Neuronal stem cell (in vitro differentiated cells): ENCODE measurements around the gene SCIN.

ENCODE experiments used
- DNase-seq: peaks from one replicate; pipeline ENCODE4 v3.0.0-alpha.2; 2013; ENCODE audit warnings: low spot score
- H2AFZ ChIP-seq: one replicate; pipeline ENCODE4 v1.6.1; 2013; ENCODE audit warnings: mild to moderate bottlenecking, low read length, inconsistent platforms
- H2AK5ac ChIP-seq: 2 replicates; pipeline ENCODE4 v1.6.1; 2013; ENCODE audit warnings: low read depth, mild to moderate bottlenecking, inconsistent platforms, low read length, moderate library complexity, mixed read lengths
- H2BK120ac ChIP-seq: 2 replicates; pipeline ENCODE4 v1.6.1; 2013; ENCODE audit warnings: low read depth, mild to moderate bottlenecking, inconsistent platforms, low read length, moderate library complexity, mixed read lengths
- H2BK12ac ChIP-seq: one replicate; pipeline ENCODE4 v1.6.1; 2013; ENCODE audit warnings: low read length, inconsistent platforms
- H2BK15ac ChIP-seq: 2 replicates; pipeline ENCODE4 v1.6.1; 2013; ENCODE audit warnings: mild to moderate bottlenecking, low read length, inconsistent platforms, mixed read lengths
- H2BK5ac ChIP-seq: one replicate; pipeline ENCODE4 v1.6.1; 2013; ENCODE audit warnings: inconsistent platforms, mild to moderate bottlenecking, low read length, moderate library complexity
- H3K14ac ChIP-seq: one replicate; pipeline ENCODE4 v1.6.1; 2013; ENCODE audit warnings: low read length, inconsistent platforms
- H3K18ac ChIP-seq: 2 replicates; pipeline ENCODE4 v1.6.1; 2013; ENCODE audit warnings: low read length, inconsistent platforms
- H3K23ac ChIP-seq: 2 replicates; pipeline ENCODE4 v1.6.1; 2013; ENCODE audit warnings: low read depth, mild to moderate bottlenecking, mixed read lengths, low read length, inconsistent platforms; ENCODE audit not compliant: poor library complexity
- H3K27ac ChIP-seq: replicated peaks from 3 replicates; pipeline ENCODE4 v1.5.1; 2013; ENCODE audit warnings: low read length, inconsistent platforms
- H3K27me3 ChIP-seq, 3 experiments: 2 replicates each; pipeline ENCODE4 v1.6.1; 2013; ENCODE audit warnings: low read length in 3 of 3, mild to moderate bottlenecking in 2 of 3, inconsistent platforms in 1 of 3, low read depth in 1 of 3, mixed read lengths in 1 of 3, moderate library complexity in 1 of 3; ENCODE audit not compliant: control insufficient read depth in 3 of 3, insufficient read depth in 3 of 3
- H3K36me3 ChIP-seq, 2 donors: replicated peaks in 1 of 2; 2 replicates each; pipeline ENCODE4 v1.6.1; 2013; ENCODE audit warnings: low read length in 2 of 2; ENCODE audit not compliant: control insufficient read depth in 2 of 2, insufficient read depth in 2 of 2
- H3K4ac ChIP-seq: 2 replicates; pipeline ENCODE4 v1.6.1; 2013; ENCODE audit warnings: inconsistent platforms, mild to moderate bottlenecking, low read length, moderate library complexity
- H3K4me1 ChIP-seq, 2 donors: 1 replicate in 1 of 2; 2 replicates in 1 of 2; pipeline ENCODE4 v1.6.1; 2013; ENCODE audit warnings: low read length in 2 of 2, low read depth in 1 of 2; ENCODE audit not compliant: control insufficient read depth in 2 of 2, insufficient read depth in 1 of 2
- H3K4me2 ChIP-seq: one replicate; pipeline ENCODE4 v1.6.1; 2013; ENCODE audit warnings: mild to moderate bottlenecking, low read length, inconsistent platforms; ENCODE audit not compliant: insufficient read depth, poor library complexity, severe bottlenecking
- H3K4me3 ChIP-seq, 2 donors: 2 replicates each; pipeline ENCODE4 v1.5.1; 2013; ENCODE audit warnings: low read length in 2 of 2, mild to moderate bottlenecking in 2 of 2, inconsistent platforms in 1 of 2, moderate library complexity in 1 of 2
- H3K79me1 ChIP-seq: one replicate; pipeline ENCODE4 v1.6.1; 2013; ENCODE audit warnings: low read depth, mild to moderate bottlenecking, inconsistent platforms, low read length, moderate library complexity
- H3K9ac ChIP-seq: one replicate; pipeline ENCODE4 v1.6.1; 2013; ENCODE audit warnings: mild to moderate bottlenecking, low read depth, low read length, inconsistent platforms; ENCODE audit not compliant: poor library complexity
- H3K9me3 ChIP-seq, 2 donors: replicated peaks in 1 of 2; 2 replicates each; pipeline versions ENCODE3 to v1.6.1; 2013; ENCODE audit warnings: low read length in 2 of 2, mild to moderate bottlenecking in 2 of 2, inconsistent platforms in 1 of 2, low read depth in 1 of 2, mixed read lengths in 1 of 2, moderate library complexity in 1 of 2; ENCODE audit not compliant: control insufficient read depth in 2 of 2, insufficient read depth in 1 of 2
- H4K8ac ChIP-seq: one replicate; pipeline ENCODE4 v1.6.1; 2013; ENCODE audit warnings: low read depth, mild to moderate bottlenecking, inconsistent platforms, low read length, moderate library complexity
- H4K91ac ChIP-seq: one replicate; pipeline ENCODE4 v1.6.1; 2013; ENCODE audit warnings: low read length, low read depth, mild to moderate bottlenecking, inconsistent platforms; ENCODE audit not compliant: poor library complexity
- WGBS, 2 donors: extraction: QIAGEN DNeasy Blood & Tissue Kit; methylation state at CpG; one replicate each; pipeline ENCODE4 v1.1.7; 2013; ENCODE audit warnings: missing lambda C conversion rate in 2 of 2, mixed read lengths in 1 of 2; ENCODE audit not compliant: insufficient read length in 2 of 2, insufficient replicate concordance in 1 of 2; ENCODE audit errors: extremely low coverage in 2 of 2; 5-methylcytosine and 5-hydroxymethylcytosine counted together

The SCIN gene

DNA sequence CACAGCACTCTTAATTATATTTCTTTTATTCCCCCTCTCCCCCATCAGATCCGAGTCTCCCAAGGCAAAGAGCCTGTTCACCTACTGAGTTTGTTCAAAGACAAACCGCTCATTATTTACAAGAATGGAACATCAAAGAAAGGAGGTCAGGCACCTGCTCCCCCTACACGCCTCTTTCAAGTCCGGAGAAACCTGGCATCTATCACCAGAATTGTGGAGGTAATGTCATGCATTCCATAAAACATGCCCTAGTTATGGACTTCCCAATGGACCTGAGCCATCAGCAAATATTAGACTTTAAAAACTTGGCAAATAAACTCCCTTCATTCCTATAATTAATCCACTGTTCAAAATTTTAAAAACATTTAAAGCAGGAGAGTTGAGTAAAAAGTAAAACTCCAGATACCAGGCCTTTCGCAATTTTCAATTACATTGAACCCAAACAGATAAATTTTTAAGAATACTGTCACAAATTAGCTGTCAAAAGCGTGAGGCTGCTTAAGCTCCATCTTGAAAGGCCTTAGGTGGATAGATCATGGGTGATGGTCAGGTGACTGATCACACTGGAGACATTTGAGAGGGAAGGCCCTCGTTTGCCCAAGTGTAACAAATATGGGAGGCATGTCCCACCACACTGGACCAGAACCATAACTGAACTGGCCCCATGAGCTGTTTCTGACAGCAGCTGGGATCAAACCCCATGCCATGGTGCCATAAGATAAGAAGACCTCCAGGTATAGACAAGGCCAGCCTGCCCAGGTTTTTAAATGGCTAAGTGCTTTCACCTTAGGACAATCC is 70.0 kb downstream of the SCIN start:
- no peak overlapping the region for H2AK5ac ChIP-seq
- H4K91ac ChIP-seq = no peak overlapping the region
- no peak for DNase-seq
- no peak overlapping the region for H2BK12ac ChIP-seq
- H3K27me3 ChIP-seq = no peaks in the 10 kb centered on the region
- no peak overlapping the region for H3K4ac ChIP-seq
- no peak overlapping the region for H2AFZ ChIP-seq
- no peak overlapping the region for H4K8ac ChIP-seq
- H3K4me2 ChIP-seq = no peak overlapping the region
- H3K4me3 ChIP-seq = no peak overlapping the region
- no CpG with 5 or more reads among the region's 7 CpGs for WGBS, 2 donors
- H3K4me1 ChIP-seq = no peaks in the 10 kb centered on the region
- H3K79me1 ChIP-seq = no peaks in the 10 kb centered on the region
- no peak overlapping the region for H2BK5ac ChIP-seq
- H3K23ac ChIP-seq = no peak overlapping the region
- H3K18ac ChIP-seq = no peak overlapping the region
- H3K36me3 ChIP-seq = no peaks in the 10 kb centered on the region
- H3K9me3 ChIP-seq = no peaks in the 10 kb centered on the region
- no peak overlapping the region for H3K9ac ChIP-seq
- H3K27ac ChIP-seq = no peak overlapping the region
- no peak overlapping the region for H2BK120ac ChIP-seq
- no peak overlapping the region for H2BK15ac ChIP-seq
- H3K14ac ChIP-seq = no peak overlapping the region

DNA sequence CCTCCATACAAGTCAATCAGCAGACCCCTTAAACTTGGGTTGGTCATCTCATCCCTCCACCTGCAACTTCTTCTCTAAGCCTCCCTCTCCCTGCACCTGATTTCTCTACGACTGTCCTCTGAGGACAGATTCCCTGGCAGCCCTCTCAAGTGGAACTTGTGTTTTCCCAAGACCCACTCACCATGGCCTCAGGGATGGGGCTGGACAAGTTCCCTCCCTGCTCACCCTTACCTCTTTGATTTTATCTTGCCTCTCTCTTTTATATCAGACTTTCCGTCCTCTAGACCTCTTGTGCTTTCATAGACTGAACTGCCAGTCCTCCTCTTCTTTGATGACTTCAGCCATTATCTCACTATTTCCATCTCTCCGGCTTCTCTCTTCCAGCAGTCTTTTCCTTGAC is 70.7 kb downstream of the SCIN start:
- Histone ChIP-seq H4K8ac (no peak overlapping the region), H3K79me1 (no peaks in the 10 kb centered on the region), H3K9me3 (no peaks in the 10 kb centered on the region), H3K14ac (no peak overlapping the region), H2BK5ac (no peak overlapping the region), H3K27me3 (no peaks in the 10 kb centered on the region), H2AK5ac (no peak overlapping the region), H3K4me1 (no peaks in the 10 kb centered on the region), H3K18ac (no peak overlapping the region), H2AFZ (no peak overlapping the region), H2BK120ac (no peak overlapping the region), H3K36me3 (no peaks in the 10 kb centered on the region), H2BK12ac (no peak overlapping the region), H3K4me3 (no peak overlapping the region), H3K4me2 (no peak overlapping the region), H3K9ac (no peak overlapping the region), H3K27ac (no peak overlapping the region), H2BK15ac (no peak overlapping the region), H3K23ac (no peak overlapping the region), H4K91ac (no peak overlapping the region), H3K4ac (no peak overlapping the region)
- no CpG with 5 or more reads among the region's 3 CpGs for WGBS, 2 donors
- DNase-seq = no peak

GRCh38 chr7:12642508-12642907 is 72.0 kb downstream of the SCIN start:
- Histone ChIP-seq H3K14ac (no peak overlapping the region), H4K91ac (no peak overlapping the region), H2BK5ac (no peak overlapping the region), H3K9me3 (no peaks in the 10 kb centered on the region), H3K4me3 (no peak overlapping the region), H2BK120ac (no peak overlapping the region), H2BK12ac (no peak overlapping the region), H4K8ac (no peak overlapping the region), H3K9ac (no peak overlapping the region), H3K18ac (no peak overlapping the region), H3K4ac (no peak overlapping the region), H3K4me2 (no peak overlapping the region), H3K23ac (no peak overlapping the region), H3K27ac (no peak overlapping the region), H3K27me3 (no peaks in the 10 kb centered on the region), H3K36me3 (no peaks in the 10 kb centered on the region), H3K4me1 (no peaks in the 10 kb centered on the region), H2BK15ac (no peak overlapping the region), H2AK5ac (no peak overlapping the region), H3K79me1 (no peaks in the 10 kb centered on the region), H2AFZ (no peak overlapping the region)
- WGBS, 2 donors = no CpG with 5 or more reads among the region's 5 CpGs
- no peak for DNase-seq

DNA sequence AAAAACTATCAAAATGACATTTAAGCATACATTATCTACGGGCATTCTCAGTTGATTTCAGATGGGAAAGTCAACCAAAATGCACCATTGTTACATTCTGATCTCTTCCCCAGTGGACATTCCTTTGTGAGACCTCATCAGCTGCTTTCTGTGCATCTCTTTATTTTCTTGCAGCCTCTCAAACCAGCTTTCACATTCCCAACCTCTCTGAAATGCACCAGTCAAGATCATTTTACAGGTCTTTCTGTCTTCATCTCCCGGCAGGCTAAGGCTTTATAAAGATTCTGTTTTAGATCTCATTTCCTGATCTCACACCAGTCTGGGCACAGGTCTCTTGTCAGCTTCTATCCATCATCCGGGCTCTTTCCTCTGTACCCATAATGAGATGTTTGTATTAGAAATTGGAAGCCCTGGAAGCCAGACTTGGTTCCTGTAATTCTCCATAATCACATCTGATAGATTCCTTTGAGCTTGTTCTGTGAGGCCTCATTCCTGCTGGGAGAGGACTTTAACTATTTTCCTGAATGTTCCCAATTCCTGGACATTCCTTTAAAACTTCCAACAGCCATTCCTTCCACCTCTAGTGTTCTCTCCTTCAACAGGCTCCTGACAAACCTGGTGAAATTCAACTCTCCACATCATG is 72.6 kb downstream of the SCIN start:
- WGBS, 2 donors = no CpG with 5 or more reads among the region's 3 CpGs
- Histone ChIP-seq H2AFZ (peak overlapping the region; percentile 19), H3K4ac (no peak overlapping the region), H3K36me3 (no peaks in the 10 kb centered on the region), H3K9ac (no peak overlapping the region), H3K14ac (no peak overlapping the region), H3K27ac (no peak overlapping the region), H3K23ac (no peak overlapping the region), H3K4me1 (no peaks in the 10 kb centered on the region), H3K9me3 (no peaks in the 10 kb centered on the region), H3K4me2 (no peak overlapping the region), H2BK15ac (no peak overlapping the region), H3K18ac (no peak overlapping the region), H3K27me3 (no peaks in the 10 kb centered on the region), H3K4me3 (no peak overlapping the region), H2BK12ac (no peak overlapping the region), H4K8ac (no peak overlapping the region), H3K79me1 (no peaks in the 10 kb centered on the region), H4K91ac (no peak overlapping the region), H2AK5ac (no peak overlapping the region), H2BK5ac (no peak overlapping the region), H2BK120ac (no peak overlapping the region)
- no peak for DNase-seq
